HG03060 (cell line): Measurements from ENCODE around the gene STXBP1.

Experiments used
- ATAC-seq: cut with Tn5 transposase; IDR thresholded peaks from one replicate; pipeline ENCODE4 v1.9.1; 2021; ENCODE audit warnings: low read depth, moderate number of reproducible peaks; ENCODE audit not compliant: unreplicated experiment

The STXBP1 gene

GRCh38 chr9:127730262-127730661, 118.2 kb downstream of the STXBP1 start:
- no peak for ATAC-seq

- no peak for ATAC-seq
Observed at GRCh38 chr9:127730799-127731410, 118.8 kb downstream of the STXBP1 start.

- no peak for ATAC-seq
Observed at GRCh38 chr9:127731938-127732337, 119.9 kb downstream of the STXBP1 start.

DNA sequence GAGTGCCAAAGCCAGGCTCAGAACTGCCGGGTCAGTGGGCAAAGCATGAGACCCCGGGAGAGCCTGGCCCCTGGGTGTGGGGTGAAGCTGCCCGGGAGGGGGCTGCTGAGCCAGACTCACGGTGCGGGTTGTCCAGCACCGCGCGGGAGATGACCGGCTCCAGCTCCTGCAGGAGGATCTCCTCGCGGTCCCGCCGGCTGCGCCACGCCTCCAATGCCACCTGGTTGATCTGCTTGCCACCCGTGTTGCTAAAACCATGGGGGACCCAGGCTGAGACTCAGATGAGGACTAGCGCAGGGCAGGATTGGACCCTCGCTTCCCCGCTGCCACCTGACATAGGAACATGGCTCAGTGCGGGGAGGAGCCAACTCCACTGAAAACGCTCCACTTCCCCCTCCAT, 120.4 kb downstream of the STXBP1 start:
- ATAC-seq, result no peak

DNA sequence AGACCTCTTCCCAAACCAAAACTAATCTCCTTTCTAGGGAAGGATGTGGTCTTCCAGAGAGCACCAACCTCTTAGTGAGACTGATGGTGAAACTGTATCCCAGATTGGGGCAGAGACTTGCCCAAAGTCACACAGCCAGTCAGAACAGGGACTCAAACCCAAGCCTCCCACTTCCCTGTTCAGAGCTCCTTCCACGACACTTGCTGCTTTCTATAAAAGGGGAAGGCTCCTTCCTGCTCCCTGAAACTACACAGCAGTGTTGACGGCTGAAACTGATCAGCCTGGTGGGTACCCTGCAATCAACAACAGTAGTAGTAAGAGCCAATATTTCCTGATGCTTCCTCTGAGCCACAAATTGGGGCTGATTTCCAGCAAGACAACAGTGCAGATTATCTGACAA, 121.5 kb downstream of the STXBP1 start:
- no peak for ATAC-seq

DNA sequence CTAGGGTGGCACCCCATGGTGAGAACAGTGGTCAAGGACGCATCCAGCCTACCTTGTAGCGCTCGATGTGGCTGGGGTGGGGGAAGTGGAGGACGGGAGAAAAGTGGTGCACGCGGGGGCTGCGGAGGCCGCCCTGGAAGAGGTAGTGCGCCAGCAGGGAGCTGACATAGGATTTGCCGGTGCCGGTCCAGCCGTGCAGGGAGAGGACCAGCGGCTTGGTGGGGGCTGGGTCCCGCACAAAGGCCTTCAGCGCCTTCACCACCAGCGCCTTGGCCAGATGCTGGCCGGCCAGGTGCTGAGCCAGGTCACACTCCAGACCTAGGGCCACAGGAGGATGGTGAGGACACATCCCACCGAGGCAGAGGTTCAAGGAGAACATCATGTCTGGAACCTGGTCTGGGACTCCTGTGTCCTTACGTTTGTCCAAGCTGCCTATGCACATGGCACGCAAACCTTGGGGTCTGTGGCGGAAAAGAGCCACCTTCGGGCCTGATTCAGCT, 122.2 kb downstream of the STXBP1 start:
- no peak for ATAC-seq

DNA sequence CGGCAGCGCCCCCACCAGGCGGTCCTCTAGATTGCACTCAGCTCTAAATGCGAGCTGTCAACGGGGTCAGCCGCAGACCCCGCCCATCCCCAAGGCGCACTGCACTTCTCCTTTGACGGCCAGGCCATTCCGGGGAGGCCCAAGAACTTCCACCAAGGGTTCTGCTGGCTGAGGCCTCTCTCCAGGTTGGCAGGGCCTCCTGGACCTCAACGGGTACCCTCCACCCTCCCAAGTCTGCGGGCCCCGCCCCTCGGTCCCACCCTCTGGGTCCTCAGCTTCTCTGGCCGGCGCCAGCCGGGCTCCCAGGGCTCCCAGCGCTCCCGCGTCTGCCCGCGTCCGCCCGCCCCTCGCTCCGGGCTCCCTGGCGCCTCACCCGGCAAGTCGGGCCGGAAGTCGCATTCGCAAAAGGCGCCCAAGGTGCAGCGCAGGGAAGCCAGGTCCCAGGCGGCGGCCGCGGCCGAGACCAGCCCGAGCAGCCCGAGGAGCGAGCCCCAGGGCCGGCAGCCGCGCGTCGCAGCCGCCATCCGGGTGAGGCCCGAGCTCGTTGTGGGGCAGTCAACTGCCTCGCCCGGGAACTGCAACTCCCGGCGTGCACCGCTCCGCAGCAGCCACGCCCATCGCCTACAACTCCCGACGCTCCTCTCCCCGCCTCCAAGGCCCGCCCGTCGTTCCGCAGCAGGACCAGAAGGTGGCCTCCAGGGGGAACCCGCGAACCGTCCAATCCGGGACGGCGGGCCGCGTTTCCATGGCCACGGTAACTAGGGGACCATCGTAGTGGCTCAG, 122.9 kb downstream of the STXBP1 start, which contains the start of gene TOR2A:
Gene TOR2A, minus strand, starts transcription at position 548 of the 783 bp plus-strand sequence. Its CDS starts 24 bp downstream, at position 524.
- ATAC-seq, result peak; percentile 66

DNA sequence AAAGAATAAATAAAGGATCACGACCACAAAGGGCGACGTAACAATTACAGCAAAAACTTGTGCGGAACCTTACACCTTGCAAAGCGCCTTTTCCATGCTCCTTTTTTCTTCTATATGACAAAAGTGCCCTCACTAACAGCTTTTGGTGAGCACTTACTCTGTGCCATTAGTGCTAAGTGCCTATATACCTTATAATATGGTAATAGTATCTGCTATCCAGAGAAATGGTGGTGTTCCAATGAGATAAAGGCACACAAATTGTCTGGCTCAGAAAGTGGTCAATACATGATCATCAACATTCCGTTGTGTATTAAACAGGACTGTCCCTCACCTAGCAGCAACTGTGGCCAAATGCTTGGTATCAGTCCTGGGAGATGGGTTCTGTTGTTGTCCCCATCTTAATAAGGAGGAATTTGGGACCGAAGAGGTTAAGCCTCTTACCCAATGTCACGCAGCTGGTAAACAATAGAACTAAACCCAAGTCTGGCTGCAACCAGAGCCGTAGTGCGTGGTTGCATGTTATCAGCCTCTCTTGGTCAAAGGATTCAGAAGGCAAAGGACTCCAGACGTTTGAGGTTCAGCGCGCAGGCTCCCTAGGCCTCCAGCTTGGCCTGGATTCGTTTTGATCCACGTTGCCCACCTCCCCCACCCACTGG, 123.6 kb downstream of the STXBP1 start:
- ATAC-seq, result no peak

GRCh38 chr9:127738666-127739065, 126.6 kb downstream of the STXBP1 start:
- ATAC-seq, result no peak

- ATAC-seq, result no peak
Observed at GRCh38 chr9:127739614-127740330, 127.7 kb downstream of the STXBP1 start.

DNA sequence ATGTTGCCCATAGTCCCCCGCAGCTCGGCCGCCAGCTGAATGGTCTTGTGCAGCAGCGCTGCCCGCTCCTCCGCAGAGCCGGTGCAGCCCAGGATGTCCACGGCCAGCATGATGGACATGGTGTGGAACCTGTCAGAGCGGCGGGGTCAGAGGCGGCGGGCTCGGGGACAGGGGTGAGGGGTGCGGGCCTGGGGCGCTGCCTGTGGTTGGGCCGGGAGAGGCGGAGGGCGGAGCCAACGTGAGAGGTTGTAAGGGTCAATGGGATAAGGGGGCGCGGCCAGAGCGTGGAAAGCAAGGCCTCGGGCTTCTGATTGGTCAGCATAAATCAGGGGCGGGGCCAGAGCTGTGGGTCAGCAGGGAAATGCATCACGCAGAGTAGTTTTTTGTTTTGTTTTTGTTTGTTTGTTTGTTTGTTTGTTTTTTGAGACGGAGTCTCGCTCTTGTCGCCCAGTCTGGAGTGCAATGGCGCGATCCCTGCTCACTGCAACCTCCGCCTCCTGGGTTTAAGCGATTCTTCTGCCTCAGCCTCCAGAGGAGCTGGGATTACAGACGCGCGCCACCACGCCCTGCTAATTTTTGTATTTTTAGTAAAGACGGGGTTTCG, 129.9 kb downstream of the STXBP1 start:
- no peak for ATAC-seq
